ENCODE data around the gene METAP1D. TPM values are rescaled to one million over a fixed set of nuclear protein-coding genes. Genes with fewer than 3 reads are reported as not detected.

The METAP1D gene
- total RNA-seq, 1 experiment from 2014 or later: 5.2 TPM

GRCh38 chr2:172086241-172087206 is 86.8 kb downstream of the METAP1D start:
- Mint-ChIP-seq H3K27ac (no peak overlapping the region), H3K4me3 (peak overlapping the region; percentile 43 to 95), H3K9me3 (peaks cover 2 to 10% of the 10 kb centered on the region in 2 experiments; a peak in 3 of 5 replicates), H3K4me1 (peaks cover 38 to 66% of the 10 kb centered on the region in 2 experiments), H3K27me3 (ENCODE audit: low read depth) (peaks cover 100% of the 10 kb centered on the region), H3K36me3 (ENCODE audit: insufficient read depth in 1 of 3, low read depth in 3 of 3) (no peaks in the 10 kb centered on the region; a peak in 3 of 7 replicates)
- Histone ChIP-seq H3K9me3 (ENCODE audit: control insufficient read depth, low read depth, low read length) (no peaks in the 10 kb centered on the region), H3K4me1 (ENCODE audit: insufficient read depth, low read length) (peaks cover 2% of the 10 kb centered on the region; the same call in 1 of the 2 replicates), H4K5ac (ENCODE audit: insufficient read length, low read depth, low read length) (no peak overlapping the region), H3K18ac (ENCODE audit: insufficient read length, low read depth, low read length) (no peak overlapping the region), H4K8ac (replicated peaks; ENCODE audit: insufficient read length, low read depth, low read length) (no peak overlapping the region), H4K91ac (ENCODE audit: insufficient read length, low read depth, low read length) (no peak overlapping the region), H3K27me3 (ENCODE audit: insufficient read depth, low read length) (peaks cover 89% of the 10 kb centered on the region), H3K79me1 (ENCODE audit: insufficient read depth, low read depth, low read length, poor library complexity, severe bottlenecking) (no peaks in the 10 kb centered on the region), H3K79me2 (ENCODE audit: insufficient read depth, low read length) (no peaks in the 10 kb centered on the region), H3K27ac (ENCODE audit: insufficient read length, low read depth, low read length) (no peak overlapping the region), H3K56ac (ENCODE audit: insufficient read length, low read depth, low read length) (no peak overlapping the region), H3K14ac (ENCODE audit: insufficient read depth, low read length) (no peak overlapping the region), H2BK15ac (ENCODE audit: low read depth, low read length) (no peak overlapping the region), H4K20me1 (ENCODE audit: control insufficient read depth, insufficient read depth, insufficient read length) (no peaks in the 10 kb centered on the region), H2BK120ac (ENCODE audit: low read depth, low read length, poor library complexity, severe bottlenecking) (no peak overlapping the region), H2AFZ (ENCODE audit: low read length) (no peak overlapping the region), H3K23ac (ENCODE audit: insufficient read length, low read depth, low read length) (no peak overlapping the region), H2BK12ac (ENCODE audit: insufficient read length, low read depth, low read length) (no peak overlapping the region), H2BK20ac (ENCODE audit: low read depth, low read length, poor library complexity, severe bottlenecking) (no peak overlapping the region), H2AK5ac (ENCODE audit: insufficient read length, low read length) (no peak overlapping the region), H3K4ac (ENCODE audit: low read depth, low read length) (no peak overlapping the region), H3K23me2 (ENCODE audit: insufficient read length, low read depth, low read length, poor library complexity, severe bottlenecking) (peaks cover 16% of the 10 kb centered on the region), H2BK5ac (ENCODE audit: insufficient read length, low read length) (no peak overlapping the region), H3K9ac (ENCODE audit: extremely low read depth, insufficient read length, low read length) (no peak overlapping the region), H3T11ph (ENCODE audit: low read length) (no peak overlapping the region), H3K4me2 (ENCODE audit: insufficient read depth, insufficient read length, low read length) (peak overlapping the region; percentile 57)
- no CpG with 5 or more reads among the region's 54 CpGs for WGBS (ENCODE audit: extremely low coverage, insufficient read length, low lambda C conversion rate)
- TF ChIP-seq CTCF (conservative IDR thresholded peaks at IDR 0.05): peak; percentile 51
- peak; percentile 85 for DNase-seq
